ENCODE results near the gene SOX30.

The SOX30 gene

GRCh38 chr5:157607371-157608161, 44.7 kb downstream of the SOX30 start:
- CTCF ChIA-PET, result interaction anchor here (0.6 to 1.5 kb wide), 8 partner anchors 11 to 176 kb away, joined by 3 to 6 read pairs (median 3); no protein-coding TSS in a partner anchor
- Mint-ChIP-seq H3K9me3 (no peaks in the 10 kb centered on the region), H3K27me3 (no peaks in the 10 kb centered on the region), H3K4me1 (peaks cover 81% of the 10 kb centered on the region), H3K27ac (peak overlapping the region; percentile 84), H3K4me3 (peak overlapping the region; percentile 3), H3K36me3 (peaks cover 2% of the 10 kb centered on the region)
- peak; percentile 79 for DNase-seq

- no peaks in the 10 kb centered on the region for H3K9me3 Mint-ChIP-seq
- peaks cover 3% of the 10 kb centered on the region for H3K36me3 Mint-ChIP-seq
- peak overlapping the region; percentile 47 for H3K27ac Mint-ChIP-seq
- peaks cover 84% of the 10 kb centered on the region for H3K4me1 Mint-ChIP-seq
- no peaks in the 10 kb centered on the region for H3K27me3 Mint-ChIP-seq
- DNase-seq, result no peak
- CTCF ChIA-PET, result no interaction called here
- no peak overlapping the region for H3K4me3 Mint-ChIP-seq
These were observed 46.2 kb downstream of the SOX30 start for GRCh38 chr5:157606046-157606445.

- DNase-seq, result peak; percentile 80
- peaks cover 9% of the 10 kb centered on the region for H3K36me3 Mint-ChIP-seq
These were observed 48.7 kb downstream of the SOX30 start for GRCh38 chr5:157603333-157604190.

GRCh38 chr5:157602505-157602904, 49.7 kb downstream of the SOX30 start:
- no peaks in the 10 kb centered on the region for H3K27me3 Mint-ChIP-seq
- CTCF ChIA-PET, result no interaction called here
- peaks cover 92% of the 10 kb centered on the region for H3K4me1 Mint-ChIP-seq
- no peak overlapping the region for H3K4me3 Mint-ChIP-seq
- peak; percentile 47 for DNase-seq
- H3K27ac Mint-ChIP-seq, result peak overlapping the region; percentile 81
- peaks cover 12% of the 10 kb centered on the region for H3K36me3 Mint-ChIP-seq
- peaks cover 2% of the 10 kb centered on the region for H3K9me3 Mint-ChIP-seq

More at GRCh38 chr5:157603333-157604190, 48.7 kb downstream of the SOX30 start:
- CTCF ChIA-PET, result no interaction called here
- Mint-ChIP-seq H3K4me3 (peak overlapping the region; percentile 3), H3K9me3 (peaks cover 2% of the 10 kb centered on the region), H3K4me1 (peaks cover 92% of the 10 kb centered on the region), H3K27me3 (no peaks in the 10 kb centered on the region), H3K27ac (peak overlapping the region; percentile 81)

- H3K4me3 Mint-ChIP-seq, result no peak overlapping the region
These were observed 52.0 kb downstream of the SOX30 start for GRCh38 chr5:157600252-157600651.

GRCh38 chr5:157599565-157599964, 52.7 kb downstream of the SOX30 start:
- Mint-ChIP-seq H3K36me3 (peaks cover 17% of the 10 kb centered on the region), H3K4me1 (peaks cover 97% of the 10 kb centered on the region), H3K9me3 (peaks cover 8% of the 10 kb centered on the region), H3K27ac (no peak overlapping the region), H3K27me3 (no peaks in the 10 kb centered on the region), H3K4me3 (no peak overlapping the region)
- CTCF ChIA-PET, result interaction anchor here (1.2 kb wide), 1 partner anchor 19 kb away, joined by 3 read pairs; no protein-coding TSS in a partner anchor
- DNase-seq, result no peak

More at GRCh38 chr5:157600252-157600651, 52.0 kb downstream of the SOX30 start:
- peaks cover 17% of the 10 kb centered on the region for H3K36me3 Mint-ChIP-seq
- no peaks in the 10 kb centered on the region for H3K27me3 Mint-ChIP-seq
- H3K4me1 Mint-ChIP-seq, result peaks cover 97% of the 10 kb centered on the region
- peak overlapping the region; percentile 40 for H3K27ac Mint-ChIP-seq
- no peak for DNase-seq
- peaks cover 7% of the 10 kb centered on the region for H3K9me3 Mint-ChIP-seq
- CTCF ChIA-PET, result interaction anchor here (1.2 kb wide), 1 partner anchor 19 kb away, joined by 3 read pairs; no protein-coding TSS in a partner anchor

GRCh38 chr5:157598350-157598936, 53.8 kb downstream of the SOX30 start:
- CTCF ChIA-PET, result interaction anchor here (1.1 kb wide), 1 partner anchor 64 kb away, joined by 4 read pairs; no protein-coding TSS in a partner anchor
- no peak for DNase-seq
- peaks cover 19% of the 10 kb centered on the region for H3K36me3 Mint-ChIP-seq
- H3K4me3 Mint-ChIP-seq, result no peak overlapping the region
- H3K9me3 Mint-ChIP-seq, result peaks cover 8% of the 10 kb centered on the region
- peaks cover 97% of the 10 kb centered on the region for H3K4me1 Mint-ChIP-seq
- no peaks in the 10 kb centered on the region for H3K27me3 Mint-ChIP-seq
- H3K27ac Mint-ChIP-seq, result peak overlapping the region; percentile 64

GRCh38 chr5:157597277-157597676, 55.0 kb downstream of the SOX30 start:
- Mint-ChIP-seq H3K4me1 (peaks cover 97% of the 10 kb centered on the region), H3K36me3 (peaks cover 23% of the 10 kb centered on the region), H3K27ac (peak overlapping the region; percentile 76), H3K27me3 (no peaks in the 10 kb centered on the region), H3K4me3 (no peak overlapping the region), H3K9me3 (peaks cover 8% of the 10 kb centered on the region)
- CTCF ChIA-PET, result interaction anchor here (1.1 to 2.5 kb wide), 5 partner anchors 10 to 62 kb away, joined by 4 to 10 read pairs (median 4); no protein-coding TSS in a partner anchor
- no peak for DNase-seq

GRCh38 chr5:157596487-157596886, 55.8 kb downstream of the SOX30 start:
- Mint-ChIP-seq H3K9me3 (peaks cover 14% of the 10 kb centered on the region), H3K36me3 (peaks cover 28% of the 10 kb centered on the region), H3K4me1 (peaks cover 97% of the 10 kb centered on the region), H3K27me3 (no peaks in the 10 kb centered on the region), H3K4me3 (no peak overlapping the region), H3K27ac (peak overlapping the region; percentile 76)
- CTCF ChIA-PET, result interaction anchor here (0.7 to 2.5 kb wide), 8 partner anchors 9 to 165 kb away, joined by 3 to 10 read pairs (median 4); no protein-coding TSS in a partner anchor
- DNase-seq, result peak; percentile 50

GRCh38 chr5:157594675-157595459, 57.4 kb downstream of the SOX30 start:
- DNase-seq, result no peak
- Mint-ChIP-seq H3K4me1 (peaks cover 83% of the 10 kb centered on the region), H3K27me3 (no peaks in the 10 kb centered on the region), H3K36me3 (peaks cover 28% of the 10 kb centered on the region), H3K9me3 (peaks cover 14% of the 10 kb centered on the region), H3K27ac (peak overlapping the region; percentile 35), H3K4me3 (no peak overlapping the region)
- CTCF ChIA-PET, result interaction anchor here (0.7 to 1.1 kb wide), 5 partner anchors 9 to 98 kb away, joined by 3 to 4 read pairs (median 3); no protein-coding TSS in a partner anchor

GRCh38 chr5:157594257-157594656, 58.0 kb downstream of the SOX30 start:
- peaks cover 14% of the 10 kb centered on the region for H3K9me3 Mint-ChIP-seq
- H3K4me3 Mint-ChIP-seq, result no peak overlapping the region
- CTCF ChIA-PET, result interaction anchor here (0.7 to 0.9 kb wide), 4 partner anchors 8 to 97 kb away, joined by 3 read pairs; no protein-coding TSS in a partner anchor
- H3K36me3 Mint-ChIP-seq, result peaks cover 28% of the 10 kb centered on the region
- peaks cover 78% of the 10 kb centered on the region for H3K4me1 Mint-ChIP-seq
- no peak for DNase-seq
- H3K27me3 Mint-ChIP-seq, result no peaks in the 10 kb centered on the region
- peak overlapping the region; percentile 35 for H3K27ac Mint-ChIP-seq

GRCh38 chr5:157593052-157593757, 59.0 kb downstream of the SOX30 start:
- CTCF ChIA-PET, result interaction anchor here (0.6 to 1.1 kb wide), 3 partner anchors 9 to 19 kb away, joined by 3 read pairs; no protein-coding TSS in a partner anchor
- H3K9me3 Mint-ChIP-seq, result peaks cover 12% of the 10 kb centered on the region
- no peaks in the 10 kb centered on the region for H3K27me3 Mint-ChIP-seq
- H3K27ac Mint-ChIP-seq, result peak overlapping the region; percentile 77
- H3K4me1 Mint-ChIP-seq, result peaks cover 67% of the 10 kb centered on the region
- peaks cover 20% of the 10 kb centered on the region for H3K36me3 Mint-ChIP-seq
- no peak overlapping the region for H3K4me3 Mint-ChIP-seq
- DNase-seq, result no peak
